ENCODE measurements around the gene MYO16. TPM values are rescaled to one million over a fixed set of nuclear protein-coding genes. Genes with fewer than 3 reads are reported as not detected.

MYO16 gene
- total and polyA plus RNA-seq, 2 donors (not counting 1 experiment from before 2014, with no cell fraction given), result under 0.01 to 0.01 TPM

DNA sequence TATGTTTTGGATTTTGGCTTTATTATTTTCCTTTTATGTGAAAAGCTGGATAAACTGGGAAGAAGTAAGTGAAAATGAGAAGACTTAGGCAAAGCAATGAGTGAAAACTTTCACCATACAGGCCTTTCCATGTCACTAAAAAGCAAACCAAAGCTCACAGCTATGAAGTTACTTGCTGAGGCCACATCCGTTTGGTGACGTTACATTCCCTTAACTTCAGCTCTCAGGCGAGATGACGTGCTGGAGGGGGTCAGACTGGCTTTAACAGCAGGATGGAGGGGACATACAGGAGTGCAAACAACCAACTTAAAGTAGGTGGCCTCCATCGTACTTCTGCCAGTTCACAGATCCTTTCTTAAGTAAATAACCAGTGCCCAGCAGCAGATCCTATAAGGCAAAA, 522.3 kb downstream of the MYO16 start:
- no peak overlapping the region for H3K27ac ChIP-seq (ENCODE audit: insufficient read depth, low read length)
- no peaks in the 10 kb centered on the region for H3K9me3 ChIP-seq (ENCODE audit: control insufficient read depth, insufficient read depth, low read depth, low read length)
- no peaks in the 10 kb centered on the region for H3K27me3 ChIP-seq (ENCODE audit: control insufficient read depth, insufficient read depth, low read length)
- TF ChIP-seq CTCF (conservative IDR thresholded peaks at IDR 0.05 in 1 of 2, IDR thresholded peaks at IDR 0.05 in 1 of 2; ENCODE audit: low read depth in 1 of 2, low read length in 2 of 2), result no peak
- TF ChIP-seq EZH2 (IDR thresholded peaks at IDR 0.05; ENCODE audit: low read length, missing control alignments), result no peak
- no peak overlapping the region for H3K4me3 ChIP-seq (replicated peaks in 1 of 4; ENCODE audit: control extremely low read depth in 1 of 4, insufficient read depth in 1 of 4, low read depth in 3 of 4, low read length in 4 of 4)
- no peaks in the 10 kb centered on the region for H4K20me1 ChIP-seq (ENCODE audit: control insufficient read depth, extremely low read depth, insufficient read depth, low read length)
- no peak overlapping the region for H2AFZ ChIP-seq (ENCODE audit: low read length)
- peak in 1 of 2 donors; percentile 29 for DNase-seq (ENCODE audit: low read depth in 2 of 2)
- H3K36me3 ChIP-seq (ENCODE audit: control insufficient read depth, insufficient read depth, low read length), result no peaks in the 10 kb centered on the region
- H3K9ac ChIP-seq (ENCODE audit: insufficient read depth, low read length), result no peak overlapping the region
- H3K79me2 ChIP-seq (ENCODE audit: control insufficient read depth, insufficient read depth, low read length), result no peaks in the 10 kb centered on the region
- peaks cover 11% of the 10 kb centered on the region for H3K4me1 ChIP-seq (ENCODE audit: control insufficient read depth, extremely low read depth, insufficient read depth, low read length)
- H3K4me2 ChIP-seq (ENCODE audit: extremely low read depth, insufficient read depth, low read length), result no peak overlapping the region

DNA sequence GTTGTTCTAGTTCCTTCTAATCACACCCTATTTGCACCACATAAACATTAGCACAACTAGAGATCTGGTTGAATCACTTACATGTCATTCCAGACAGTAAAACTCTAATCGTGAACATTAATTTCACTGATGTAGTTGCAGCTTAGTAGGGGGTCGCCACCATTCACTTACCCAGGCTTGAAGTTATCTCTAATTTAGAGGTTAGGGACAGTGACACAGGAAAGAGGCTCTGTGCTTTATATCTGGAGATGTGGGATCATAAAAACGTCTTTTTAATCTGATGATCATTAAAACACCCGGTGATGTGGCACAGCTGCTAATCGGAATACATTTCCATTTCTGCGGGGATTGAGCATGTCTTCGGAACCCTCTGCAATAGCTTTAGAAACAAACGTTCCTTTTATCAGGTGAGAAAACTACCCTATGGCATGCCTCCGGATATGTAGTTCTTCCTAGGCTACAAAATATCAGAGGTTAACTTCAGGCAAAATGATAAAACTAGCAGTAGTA, 523.0 kb downstream of the MYO16 start:
- H3K79me2 ChIP-seq (ENCODE audit: control insufficient read depth, insufficient read depth, low read length), result no peaks in the 10 kb centered on the region
- H3K27me3 ChIP-seq (ENCODE audit: control insufficient read depth, insufficient read depth, low read length), result no peaks in the 10 kb centered on the region
- H3K9me3 ChIP-seq (ENCODE audit: control insufficient read depth, insufficient read depth, low read depth, low read length), result no peaks in the 10 kb centered on the region
- TF ChIP-seq CTCF (conservative IDR thresholded peaks at IDR 0.05 in 1 of 2, IDR thresholded peaks at IDR 0.05 in 1 of 2; ENCODE audit: low read depth in 1 of 2, low read length in 2 of 2), result no peak
- TF ChIP-seq EZH2 (IDR thresholded peaks at IDR 0.05; ENCODE audit: low read length, missing control alignments), result no peak
- H3K4me3 ChIP-seq (replicated peaks in 1 of 4; ENCODE audit: control extremely low read depth in 1 of 4, insufficient read depth in 1 of 4, low read depth in 3 of 4, low read length in 4 of 4), result no peak overlapping the region
- H3K36me3 ChIP-seq (ENCODE audit: control insufficient read depth, insufficient read depth, low read length), result no peaks in the 10 kb centered on the region
- H2AFZ ChIP-seq (ENCODE audit: low read length), result no peak overlapping the region
- no peak for DNase-seq (ENCODE audit: low read depth in 2 of 2)
- H3K9ac ChIP-seq (ENCODE audit: insufficient read depth, low read length), result no peak overlapping the region
- no peaks in the 10 kb centered on the region for H4K20me1 ChIP-seq (ENCODE audit: control insufficient read depth, extremely low read depth, insufficient read depth, low read length)
- H3K27ac ChIP-seq (ENCODE audit: insufficient read depth, low read length), result no peak overlapping the region
- H3K4me1 ChIP-seq (ENCODE audit: control insufficient read depth, extremely low read depth, insufficient read depth, low read length), result peaks cover 13% of the 10 kb centered on the region
- H3K4me2 ChIP-seq (ENCODE audit: extremely low read depth, insufficient read depth, low read length), result no peak overlapping the region

DNA sequence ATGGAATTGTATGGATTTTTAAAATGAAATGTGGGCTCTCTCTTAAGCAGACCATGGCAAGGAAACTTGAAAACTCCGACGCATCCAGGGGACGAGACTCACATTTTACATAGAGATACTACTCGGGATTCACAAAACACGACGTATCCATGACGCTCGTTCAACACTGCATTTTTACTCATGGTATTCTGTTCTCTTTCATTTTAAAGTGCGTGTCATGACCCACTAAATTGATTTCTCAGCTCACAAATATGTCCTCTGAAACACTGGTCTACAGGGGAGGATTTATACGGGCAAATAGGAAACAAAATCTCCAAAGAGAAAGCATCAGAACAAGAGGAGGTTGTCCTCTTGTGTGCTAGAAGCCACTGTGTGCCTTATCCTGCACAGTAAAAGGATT, 523.5 kb downstream of the MYO16 start:
- peak in 1 of 2 donors; percentile 48 for DNase-seq (ENCODE audit: low read depth in 2 of 2)
- no peaks in the 10 kb centered on the region for H3K79me2 ChIP-seq (ENCODE audit: control insufficient read depth, insufficient read depth, low read length)
- no peaks in the 10 kb centered on the region for H4K20me1 ChIP-seq (ENCODE audit: control insufficient read depth, extremely low read depth, insufficient read depth, low read length)
- no peak overlapping the region for H2AFZ ChIP-seq (ENCODE audit: low read length)
- H3K4me1 ChIP-seq (ENCODE audit: control insufficient read depth, extremely low read depth, insufficient read depth, low read length), result peaks cover 13% of the 10 kb centered on the region
- TF ChIP-seq EZH2 (IDR thresholded peaks at IDR 0.05; ENCODE audit: low read length, missing control alignments) (no peak), CTCF (conservative IDR thresholded peaks at IDR 0.05 in 1 of 2, IDR thresholded peaks at IDR 0.05 in 1 of 2; ENCODE audit: low read depth in 1 of 2, low read length in 2 of 2) (no peak)
- H3K27ac ChIP-seq (ENCODE audit: insufficient read depth, low read length), result no peak overlapping the region
- no peak overlapping the region for H3K4me3 ChIP-seq (replicated peaks in 1 of 4; ENCODE audit: control extremely low read depth in 1 of 4, insufficient read depth in 1 of 4, low read depth in 3 of 4, low read length in 4 of 4)
- no peak overlapping the region for H3K4me2 ChIP-seq (ENCODE audit: extremely low read depth, insufficient read depth, low read length)
- no peak overlapping the region for H3K9ac ChIP-seq (ENCODE audit: insufficient read depth, low read length)
- H3K9me3 ChIP-seq (ENCODE audit: control insufficient read depth, insufficient read depth, low read depth, low read length), result no peaks in the 10 kb centered on the region
- no peaks in the 10 kb centered on the region for H3K27me3 ChIP-seq (ENCODE audit: control insufficient read depth, insufficient read depth, low read length)
- H3K36me3 ChIP-seq (ENCODE audit: control insufficient read depth, insufficient read depth, low read length), result no peaks in the 10 kb centered on the region
